SJCRH30 (cell line): ENCODE data around the gene TBC1D2. TPM values are rescaled to one million over a fixed set of nuclear protein-coding genes. Genes with fewer than 3 reads are reported as not detected.

ENCODE experiments used
- DNase-seq, 2 experiments: peaks; one replicate each; pipeline ENCODE4 v3.0.0-alpha.2; 2015 to 2020
- H3K27ac ChIP-seq: fragments of 250-450 bp; sonication (Bioruptor Pico); 2 replicates; pipeline ENCODE4 v1.5.1; 2020; ENCODE audit warnings: mild to moderate bottlenecking, moderate library complexity
- H3K27me3 ChIP-seq: fragments of 250-450 bp; sonication (Bioruptor Pico); 2 replicates; pipeline ENCODE4 v1.5.1; 2020; ENCODE audit warnings: mild to moderate bottlenecking, moderate library complexity
- H3K36me3 ChIP-seq: fragments of 250-450 bp; sonication (Bioruptor Pico); 2 replicates; pipeline ENCODE4 v1.5.1; 2020; ENCODE audit warnings: mild to moderate bottlenecking, moderate library complexity
- H3K4me1 ChIP-seq: fragments of 250-450 bp; sonication (Bioruptor Pico); 2 replicates; pipeline ENCODE4 v1.5.1; 2020; ENCODE audit warnings: mild to moderate bottlenecking, moderate library complexity
- H3K4me3 ChIP-seq: fragments of 250-450 bp; sonication (Bioruptor Pico); 2 replicates; pipeline ENCODE4 v1.5.1; 2020; ENCODE audit warnings: mild to moderate bottlenecking, moderate library complexity
- H3K9me3 ChIP-seq: fragments of 250-450 bp; sonication (Bioruptor Pico); replicated peaks from 2 replicates; pipeline ENCODE4 v1.5.1; 2020; ENCODE audit warnings: mild to moderate bottlenecking, moderate library complexity
- total RNA-seq: library from RNA; depleted of rRNA; stranded (reverse); fragments of >200 nt; shearing (Covaris generic); gene quantifications from 2 replicates; pipeline ENCODE4 v1.2.3, GENCODE V29; 2014

The TBC1D2 gene
- total RNA-seq, 1 experiment from 2014 or later, result 1.4 TPM

- DNase-seq, result no peak
- Histone ChIP-seq H3K9me3 (no peaks in the 10 kb centered on the region), H3K4me3 (no peak overlapping the region), H3K27me3 (no peaks in the 10 kb centered on the region), H3K36me3 (no peaks in the 10 kb centered on the region), H3K4me1 (peaks cover 22% of the 10 kb centered on the region), H3K27ac (no peak overlapping the region)
Observed at GRCh38 chr9:98259791-98260190, 4.3 kb upstream of the TBC1D2 start.

DNA sequence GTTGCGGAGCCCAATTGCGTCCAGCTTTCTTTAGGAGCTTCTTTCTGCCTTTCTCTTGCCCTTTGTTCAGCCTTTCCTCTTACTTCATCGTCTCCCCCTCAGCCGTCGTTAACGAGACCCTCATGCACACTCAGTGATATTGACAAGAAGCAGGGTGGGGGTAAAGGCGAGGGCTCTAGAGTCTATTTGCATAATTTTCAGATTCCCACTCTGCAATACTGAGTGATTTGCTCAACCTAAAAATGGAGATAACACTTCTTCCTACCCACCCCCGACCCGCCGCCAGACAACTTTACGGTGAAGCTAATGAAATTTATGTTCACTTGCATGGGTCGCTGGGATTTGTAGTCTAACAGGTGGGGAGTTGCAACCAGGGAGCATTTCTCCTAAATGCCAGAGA is 1.3 kb upstream of the TBC1D2 start:
- Histone ChIP-seq H3K36me3 (no peaks in the 10 kb centered on the region), H3K4me3 (peak overlapping the region; percentile 64), H3K4me1 (peaks cover 7% of the 10 kb centered on the region; the same call in 1 of the 2 replicates), H3K27me3 (no peaks in the 10 kb centered on the region), H3K9me3 (no peaks in the 10 kb centered on the region), H3K27ac (peak overlapping the region; percentile 84)
- peak; percentile 25 to 43 for DNase-seq

- H3K36me3 ChIP-seq, result no peaks in the 10 kb centered on the region
- no peak for DNase-seq
- peaks cover 7% of the 10 kb centered on the region; the same call in 1 of the 2 replicates for H3K4me1 ChIP-seq
- no peaks in the 10 kb centered on the region for H3K9me3 ChIP-seq
- peak overlapping the region; percentile 64 for H3K4me3 ChIP-seq
- H3K27me3 ChIP-seq, result no peaks in the 10 kb centered on the region
- peak overlapping the region; percentile 84; the same call in 1 of the 2 replicates for H3K27ac ChIP-seq
Observed at GRCh38 chr9:98255061-98255577, 330 bp downstream of the TBC1D2 start.

- Histone ChIP-seq H3K27me3 (no peaks in the 10 kb centered on the region), H3K27ac (no peak overlapping the region), H3K4me1 (peaks cover 7% of the 10 kb centered on the region; the same call in 1 of the 2 replicates), H3K4me3 (peak overlapping the region; percentile 64), H3K9me3 (no peaks in the 10 kb centered on the region), H3K36me3 (no peaks in the 10 kb centered on the region)
- no peak for DNase-seq
Observed at GRCh38 chr9:98254228-98255060, 1.0 kb downstream of the TBC1D2 start.

DNA sequence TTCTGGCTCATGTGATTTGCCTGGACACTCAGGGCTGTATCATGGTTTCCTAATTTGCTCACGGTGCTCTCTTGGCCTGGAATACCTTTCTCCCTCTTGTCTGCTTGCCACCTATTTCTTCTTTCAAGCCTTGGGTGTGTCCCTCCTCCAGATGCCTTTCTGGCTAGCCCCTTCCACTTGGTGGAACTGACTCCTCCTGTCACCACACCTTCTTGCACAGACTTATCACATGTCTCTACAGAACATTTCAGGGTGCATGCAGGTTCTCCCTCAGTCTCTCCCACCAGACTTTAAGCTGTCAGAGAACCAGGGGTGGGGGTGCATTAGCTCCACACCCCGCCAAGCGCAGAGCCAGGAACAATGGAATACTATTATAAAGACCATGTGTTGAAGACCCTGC is 1.9 kb downstream of the TBC1D2 start:
- H3K36me3 ChIP-seq, result no peaks in the 10 kb centered on the region
- no peaks in the 10 kb centered on the region for H3K27me3 ChIP-seq
- H3K4me1 ChIP-seq, result peaks cover 7% of the 10 kb centered on the region; the same call in 1 of the 2 replicates
- no peak overlapping the region for H3K27ac ChIP-seq
- no peak overlapping the region for H3K4me3 ChIP-seq
- H3K9me3 ChIP-seq, result no peaks in the 10 kb centered on the region
- DNase-seq, result no peak

- Histone ChIP-seq H3K27ac (no peak overlapping the region), H3K36me3 (no peaks in the 10 kb centered on the region), H3K4me1 (no peaks in the 10 kb centered on the region), H3K9me3 (no peaks in the 10 kb centered on the region), H3K4me3 (no peak overlapping the region), H3K27me3 (no peaks in the 10 kb centered on the region)
- no peak for DNase-seq
Observed at GRCh38 chr9:98251551-98251950, 3.9 kb downstream of the TBC1D2 start.

DNA sequence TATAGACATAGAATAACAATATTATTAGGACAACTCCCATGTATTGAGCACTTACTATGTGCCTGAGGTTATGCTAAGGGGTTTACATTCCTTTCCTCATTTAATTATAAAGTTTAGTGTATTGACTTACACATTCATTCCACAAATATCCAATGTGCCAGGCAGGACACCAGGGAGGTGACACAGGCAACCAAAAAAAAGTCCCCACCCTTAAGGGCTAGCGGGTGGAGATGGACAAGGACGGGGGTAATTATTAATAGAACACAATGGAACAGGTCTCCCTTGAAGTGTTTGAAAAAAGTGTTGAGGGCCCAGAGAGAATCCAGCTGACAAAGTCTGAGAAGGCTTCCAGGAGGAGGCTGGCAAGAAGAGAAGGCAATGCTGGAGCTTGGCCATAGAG is 5.7 kb downstream of the TBC1D2 start:
- Histone ChIP-seq H3K4me1 (no peaks in the 10 kb centered on the region), H3K27me3 (no peaks in the 10 kb centered on the region), H3K4me3 (no peak overlapping the region), H3K9me3 (no peaks in the 10 kb centered on the region), H3K27ac (no peak overlapping the region), H3K36me3 (no peaks in the 10 kb centered on the region)
- DNase-seq, result no peak

DNA sequence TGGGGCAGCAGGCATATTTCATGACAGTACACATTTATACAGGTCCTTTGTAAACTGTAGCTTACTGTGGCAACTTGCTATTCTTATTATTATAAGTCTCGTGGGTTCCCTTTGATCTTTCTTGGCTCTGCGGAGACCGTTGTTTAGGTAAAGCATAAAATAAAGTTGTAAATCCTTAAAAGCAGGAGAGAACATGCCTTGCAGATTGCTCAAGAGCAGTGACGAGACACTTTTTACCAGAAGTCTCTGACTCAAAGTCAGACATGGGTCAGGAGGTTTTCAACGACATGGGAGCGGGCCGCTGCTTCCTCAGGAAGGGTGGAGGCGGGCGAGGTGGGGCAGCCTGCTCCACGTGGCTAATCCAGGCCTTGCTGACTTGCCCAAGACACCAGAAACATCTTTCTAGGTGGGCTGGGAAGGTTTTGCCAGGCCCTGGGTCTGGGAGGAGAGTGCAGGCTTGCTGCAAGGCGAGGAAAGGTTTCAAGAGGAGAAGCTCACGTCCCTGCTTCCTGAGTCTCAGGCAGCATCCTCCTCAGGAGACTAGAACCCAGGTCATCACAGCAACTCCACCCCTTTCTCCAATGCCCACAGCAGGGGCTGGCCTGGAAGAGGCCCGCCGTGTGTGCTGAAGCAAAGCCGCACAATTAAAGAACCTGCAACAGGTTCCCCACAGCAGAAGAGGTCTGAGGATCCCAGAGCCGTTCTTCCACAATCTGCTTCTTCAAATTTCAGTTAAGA is 6.5 kb downstream of the TBC1D2 start:
- H3K9me3 ChIP-seq, result no peaks in the 10 kb centered on the region
- no peaks in the 10 kb centered on the region for H3K4me1 ChIP-seq
- H3K27me3 ChIP-seq, result no peaks in the 10 kb centered on the region
- H3K4me3 ChIP-seq, result no peak overlapping the region
- H3K36me3 ChIP-seq, result no peaks in the 10 kb centered on the region
- no peak overlapping the region for H3K27ac ChIP-seq
- DNase-seq, result no peak

GRCh38 chr9:98247831-98248657 is 7.4 kb downstream of the TBC1D2 start:
- no peak for DNase-seq
- no peak overlapping the region for H3K4me3 ChIP-seq
- H3K36me3 ChIP-seq, result no peaks in the 10 kb centered on the region
- no peaks in the 10 kb centered on the region for H3K9me3 ChIP-seq
- H3K27ac ChIP-seq, result no peak overlapping the region
- no peaks in the 10 kb centered on the region for H3K4me1 ChIP-seq
- H3K27me3 ChIP-seq, result no peaks in the 10 kb centered on the region

GRCh38 chr9:98242426-98242825 is 13.0 kb downstream of the TBC1D2 start:
- DNase-seq, result no peak
- Histone ChIP-seq H3K9me3 (no peaks in the 10 kb centered on the region), H3K27ac (no peak overlapping the region), H3K4me3 (no peak overlapping the region), H3K27me3 (no peaks in the 10 kb centered on the region), H3K36me3 (no peaks in the 10 kb centered on the region), H3K4me1 (no peaks in the 10 kb centered on the region)

DNA sequence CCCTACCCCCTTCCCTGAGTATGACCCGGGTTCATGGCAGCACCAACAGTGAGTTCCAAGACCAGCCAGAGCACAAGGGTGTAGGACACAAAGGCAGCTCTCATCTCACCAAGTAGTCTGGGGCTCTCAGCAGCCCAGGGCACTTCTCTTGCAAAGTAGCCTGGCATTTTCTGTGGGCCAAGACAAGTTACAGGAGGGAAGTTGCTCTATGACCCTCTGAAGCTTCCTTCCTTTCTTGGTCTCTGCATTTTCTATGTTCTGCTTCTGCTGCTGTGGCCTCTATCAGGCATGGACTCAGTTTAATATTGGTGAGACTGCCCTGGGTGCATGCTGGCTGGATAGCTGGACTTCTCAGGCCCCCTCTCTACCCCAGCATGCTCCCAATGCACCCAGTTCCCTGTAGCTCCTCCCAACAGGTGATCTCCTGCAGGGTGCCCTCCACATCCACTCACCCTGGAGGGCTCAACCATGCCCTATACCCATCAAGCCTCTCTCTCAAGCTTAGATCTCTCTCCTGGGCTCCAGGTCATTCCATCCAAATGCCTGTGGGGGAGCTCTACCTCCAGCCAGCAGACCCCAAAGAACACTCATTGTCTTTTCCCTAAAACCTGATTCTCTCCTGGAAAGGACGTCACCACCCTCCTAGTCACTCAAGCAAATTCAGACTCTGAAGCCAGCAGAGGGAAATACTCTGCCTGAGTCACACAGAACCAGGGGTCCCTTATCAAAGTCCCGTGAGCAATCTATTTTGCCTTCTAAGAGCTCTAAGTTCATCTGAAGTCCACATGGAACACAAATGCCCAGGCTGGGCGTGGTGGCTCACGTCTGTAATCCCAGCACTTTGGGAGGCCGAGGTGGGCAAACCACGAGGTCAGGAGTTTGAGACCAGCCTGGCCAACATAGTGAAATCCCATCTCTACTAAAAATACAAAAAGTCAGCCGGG is 13.8 kb downstream of the TBC1D2 start:
- Histone ChIP-seq H3K9me3 (no peaks in the 10 kb centered on the region), H3K36me3 (no peaks in the 10 kb centered on the region), H3K4me3 (no peak overlapping the region), H3K4me1 (no peaks in the 10 kb centered on the region), H3K27ac (no peak overlapping the region), H3K27me3 (no peaks in the 10 kb centered on the region)
- DNase-seq, result no peak

GRCh38 chr9:98240475-98240874 is 15.0 kb downstream of the TBC1D2 start:
- Histone ChIP-seq H3K4me1 (no peaks in the 10 kb centered on the region), H3K36me3 (no peaks in the 10 kb centered on the region), H3K27me3 (no peaks in the 10 kb centered on the region), H3K27ac (no peak overlapping the region), H3K4me3 (no peak overlapping the region), H3K9me3 (no peaks in the 10 kb centered on the region)
- DNase-seq, result no peak

DNA sequence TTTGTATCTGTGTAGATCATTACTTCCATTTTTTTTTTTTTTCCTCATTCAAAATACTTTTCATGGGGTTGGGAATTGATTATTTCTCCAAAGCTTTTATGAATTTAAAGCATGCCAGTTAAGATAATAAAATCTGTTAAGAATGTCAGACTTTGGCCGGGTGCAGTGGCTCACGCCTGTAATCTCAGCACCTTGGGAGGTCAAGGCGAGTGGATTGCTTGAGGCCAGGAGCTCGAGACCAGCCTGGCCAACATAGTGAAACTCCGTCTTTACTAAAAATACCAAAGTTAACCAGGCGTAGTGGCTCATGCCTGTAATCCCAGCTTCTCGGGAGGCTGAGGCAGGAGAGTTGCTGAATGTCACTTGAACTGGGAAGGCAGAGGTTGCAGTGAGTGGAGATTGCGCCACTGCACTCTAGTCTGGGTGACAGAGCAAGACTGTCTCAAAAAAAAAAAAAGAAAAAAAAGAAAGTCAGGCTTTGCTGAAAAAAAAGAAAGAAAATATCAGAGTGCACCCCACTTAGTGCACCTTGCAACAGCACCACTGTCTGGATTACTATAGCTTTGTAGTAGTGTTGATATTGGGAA is 18.5 kb downstream of the TBC1D2 start:
- H3K36me3 ChIP-seq, result no peaks in the 10 kb centered on the region
- no peak overlapping the region for H3K4me3 ChIP-seq
- no peaks in the 10 kb centered on the region for H3K9me3 ChIP-seq
- DNase-seq, result no peak
- H3K27ac ChIP-seq, result no peak overlapping the region
- H3K4me1 ChIP-seq, result 0 out of 2 replicates have a peak, but pooled peaks cover 5% of the 10 kb centered on the region
- H3K27me3 ChIP-seq, result no peaks in the 10 kb centered on the region
